Heart left ventricle (tissue), 16 donors: ENCODE measurements around the gene PXYLP1. TPM values are rescaled to one million over a fixed set of nuclear protein-coding genes. Genes with fewer than 3 reads are reported as not detected.
A peak's percentile ranks its signal among the peaks of the same experiment; 100 is the strongest.

Source experiments
- ATAC-seq, 4 donors: fragments of 200-7000 bp; cut with Tn5 transposase; one replicate each; pipeline ENCODE4 v1.9.1; 2020 to 2022; ENCODE audit warnings: moderate library complexity in 4 of 4, mild to moderate bottlenecking in 3 of 4, moderate number of reproducible peaks in 1 of 4
- DNase-seq, 5 donors: peaks; one replicate each; pipeline ENCODE4 v3.0.0-alpha.2; 2020
- H3K27ac ChIP-seq, 12 donors: fragments of 200-600 bp; sonication (generic) in 4 of 12; one replicate each; pipeline versions ENCODE4 v1.5.0 to v1.8.0; 2016 to 2022; ENCODE audit warnings: mild to moderate bottlenecking in 2 of 12
- H3K27me3 ChIP-seq, 9 donors: fragments of 200-600 bp; sonication (generic) in 2 of 9; one replicate each; pipeline versions ENCODE4 v1.5.1 to v1.8.0; 2016 to 2022; ENCODE audit warnings: mild to moderate bottlenecking in 3 of 9
- H3K36me3 ChIP-seq, 9 donors: fragments of 200-600 bp; sonication (generic) in 2 of 9; one replicate each; pipeline versions ENCODE4 v1.5.0 to v1.8.0; 2018 to 2022; ENCODE audit warnings: mild to moderate bottlenecking in 2 of 9
- H3K4me1 ChIP-seq, 12 donors: fragments of 200-600 bp; sonication (generic) in 4 of 12; one replicate each; pipeline versions ENCODE4 v1.5.0 to v1.8.0; 2016 to 2022; ENCODE audit warnings: mild to moderate bottlenecking in 3 of 12
- H3K4me3 ChIP-seq, 12 donors: fragments of 200-600 bp; sonication (generic) in 4 of 12; one replicate each; pipeline versions ENCODE4 v1.5.0 to v1.8.0; 2017 to 2022; ENCODE audit warnings: mild to moderate bottlenecking in 9 of 12, moderate library complexity in 4 of 12
- H3K9me3 ChIP-seq, 12 donors: fragments of 200-600 bp; sonication (generic) in 4 of 12; one replicate each; pipeline versions ENCODE4 v1.5.0 to v1.8.0; 2016 to 2022; ENCODE audit warnings: mild to moderate bottlenecking in 1 of 12
- POLR2A ChIP-seq, 2 donors: fragments of 450-650 bp; IDR thresholded peaks; one replicate each; pipeline ENCODE4 v1.6.1; 2017; ENCODE audit warnings: antibody characterized with exemption in 2 of 2, mild to moderate bottlenecking in 2 of 2, moderate library complexity in 2 of 2
- WGBS, 4 donors: extraction: QIAGEN DNeasy Blood & Tissue Kit in 2 of 4; methylation state at CpG; one replicate each; pipeline versions ENCODE4 v1.1.5 to v1.1.7; 2013 to 2018; 5-methylcytosine and 5-hydroxymethylcytosine counted together
- intact Hi-C, 10 donors: fragments of 100-400 bp; cut with DNase I; formaldehyde crosslinking; loops; one replicate each; pipeline versions ENCODE4 v1.11.1 to v1.14.2; 2022
- polyA plus RNA-seq, 2 donors: library from polyadenylated mRNA; stranded (reverse); fragments of 200-250 nt; gene quantifications; one replicate each; pipeline ENCODE4 v1.2.3, GENCODE V29; 2013
- total RNA-seq, 9 donors: library from RNA; depleted of rRNA in 2 of 9; stranded (reverse); fragments of >200 nt in 2 of 9; fragmentation: NEBNext Ultra II Directional in 3 of 9; extraction: Animal tissue kit (Norgen Biotek cat#: 25700) in 3 of 9; gene quantifications; one replicate each; pipeline versions ENCODE4 v1.1.0 to v1.2.4, GENCODE V29; 2016 to 2023
- TF ChIP-seq, protein P1 (sequence below), 12 donors: fragments of 200-600 bp; sonication (generic) in 4 of 12; IDR thresholded peaks; one replicate each; pipeline versions ENCODE4 v1.5.0 to v1.8.0; 2018 to 2022; ENCODE audit warnings: antibody characterized with exemption in 12 of 12, mild to moderate bottlenecking in 5 of 12
- donor health status: ischemic (EF 13 %, LVEDD 7.1; RV severe dilation, severe dysfunction).
- donor health status: healthy with polysubstance abuse.
- donor health status: DM: no; HTN: yes; CAD: no.
- donor health status: DM: no; HTN: no; CAD: no.
- donor health status: ischemic (EF 25% LVEDD 6.9; RV normal size, moderate dysfunction).
- donor health status: ischemic (EF 25% LVEDD 5.7; RV mildly dilated, moderate dysfunction).
- donor health status: healthy.
- donor health status: DM: yes; HTN: yes; CAD: no.
- donor health status: ischemic (EF 35%, LVEDD 5.7; RV mildly dilated, moderate dysfunction).
- donor health status: nonischemic (EF 11% LVEDD 7.7; RV severe dilation, severe dysfunction).
- donor health status: DM: yes; HTN: yes; CAD: no.
- donor health status: PGD.
- donor health status: ischemic (EF 29% LVEDD 5.4; RV normal size, mild dysfunction).
- donor health status: nonischemic (EF 23%, LVEDD 6.1; RV moderate dilation, normal function).

PXYLP1 gene
- total and polyA plus RNA-seq, 11 donors, result 7.3 to 30.6 (median 21.2) TPM

DNA sequence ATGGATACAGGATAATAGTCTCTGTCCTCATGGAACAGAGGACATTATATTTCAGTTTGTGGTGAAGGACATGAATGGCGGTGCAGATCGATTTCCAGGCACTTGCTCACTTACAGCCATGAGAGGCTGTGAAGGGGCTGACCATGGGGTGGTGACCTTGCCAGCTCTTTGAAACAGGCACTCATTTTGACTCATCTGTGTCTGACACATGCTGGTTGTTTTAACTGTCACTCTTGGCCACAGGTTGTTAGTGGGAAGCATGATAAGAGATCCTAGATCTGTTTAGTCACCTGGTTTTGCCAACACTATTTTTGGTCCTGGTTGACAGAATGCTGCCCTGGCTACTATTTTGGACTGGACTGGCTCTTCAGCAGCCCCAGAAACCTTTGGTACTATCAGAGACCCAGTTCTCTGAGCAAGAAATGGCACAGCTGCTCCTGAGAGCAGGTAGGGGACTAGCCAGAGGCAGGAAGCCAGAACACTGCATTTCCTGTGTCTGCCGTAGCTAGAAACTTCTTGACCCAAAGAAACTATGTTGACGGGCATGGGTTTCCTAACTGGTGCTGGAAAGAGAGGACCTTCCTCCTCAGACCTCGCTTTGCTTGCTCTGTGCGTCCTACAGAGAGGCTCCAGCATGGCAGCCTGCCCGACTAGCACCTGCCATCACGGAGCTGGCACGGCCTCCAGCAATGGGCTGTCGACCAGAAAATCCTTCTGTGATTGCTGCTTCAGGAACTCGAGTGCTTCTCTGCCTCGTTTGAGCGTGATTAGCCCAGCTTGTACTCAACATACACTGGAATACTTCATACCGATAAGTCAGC is 6.3 kb downstream of the PXYLP1 start:
- intact Hi-C loops, result loop anchor here in 5 of 10 donors (5.0 to 10.0 kb wide), 2 partner anchors 44 to 217 kb away; no protein-coding TSS in a partner anchor
- peak; percentile 43 to 62 (median 52) for ATAC-seq
- no peaks in the 10 kb centered on the region for H3K27me3 ChIP-seq
- H3K36me3 ChIP-seq, result peaks cover 0 to 5% (median 0%) of the 10 kb centered on the region in 9 donors
- TF ChIP-seq POLR2A (IDR thresholded peaks at IDR 0.05), result no peak
- TF ChIP-seq, protein P1, sequence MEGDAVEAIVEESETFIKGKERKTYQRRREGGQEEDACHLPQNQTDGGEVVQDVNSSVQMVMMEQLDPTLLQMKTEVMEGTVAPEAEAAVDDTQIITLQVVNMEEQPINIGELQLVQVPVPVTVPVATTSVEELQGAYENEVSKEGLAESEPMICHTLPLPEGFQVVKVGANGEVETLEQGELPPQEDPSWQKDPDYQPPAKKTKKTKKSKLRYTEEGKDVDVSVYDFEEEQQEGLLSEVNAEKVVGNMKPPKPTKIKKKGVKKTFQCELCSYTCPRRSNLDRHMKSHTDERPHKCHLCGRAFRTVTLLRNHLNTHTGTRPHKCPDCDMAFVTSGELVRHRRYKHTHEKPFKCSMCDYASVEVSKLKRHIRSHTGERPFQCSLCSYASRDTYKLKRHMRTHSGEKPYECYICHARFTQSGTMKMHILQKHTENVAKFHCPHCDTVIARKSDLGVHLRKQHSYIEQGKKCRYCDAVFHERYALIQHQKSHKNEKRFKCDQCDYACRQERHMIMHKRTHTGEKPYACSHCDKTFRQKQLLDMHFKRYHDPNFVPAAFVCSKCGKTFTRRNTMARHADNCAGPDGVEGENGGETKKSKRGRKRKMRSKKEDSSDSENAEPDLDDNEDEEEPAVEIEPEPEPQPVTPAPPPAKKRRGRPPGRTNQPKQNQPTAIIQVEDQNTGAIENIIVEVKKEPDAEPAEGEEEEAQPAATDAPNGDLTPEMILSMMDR (IDR thresholded peaks at IDR 0.05), result no peak
- no peaks in the 10 kb centered on the region for H3K9me3 ChIP-seq
- H3K4me3 ChIP-seq, result peak overlapping the region in 1 of 12 donors; percentile 5
- 32 to 43% (median 42%) methylated on average over 12 to 14 of the region's 14 CpGs for WGBS, 4 donors
- peak; percentile 68 to 90 (median 85) for DNase-seq
- peaks cover 0 to 75% (median 54%) of the 10 kb centered on the region in 12 donors for H3K4me1 ChIP-seq
- H3K27ac ChIP-seq, result peak overlapping the region; percentile 67 to 92 (median 80)

DNA sequence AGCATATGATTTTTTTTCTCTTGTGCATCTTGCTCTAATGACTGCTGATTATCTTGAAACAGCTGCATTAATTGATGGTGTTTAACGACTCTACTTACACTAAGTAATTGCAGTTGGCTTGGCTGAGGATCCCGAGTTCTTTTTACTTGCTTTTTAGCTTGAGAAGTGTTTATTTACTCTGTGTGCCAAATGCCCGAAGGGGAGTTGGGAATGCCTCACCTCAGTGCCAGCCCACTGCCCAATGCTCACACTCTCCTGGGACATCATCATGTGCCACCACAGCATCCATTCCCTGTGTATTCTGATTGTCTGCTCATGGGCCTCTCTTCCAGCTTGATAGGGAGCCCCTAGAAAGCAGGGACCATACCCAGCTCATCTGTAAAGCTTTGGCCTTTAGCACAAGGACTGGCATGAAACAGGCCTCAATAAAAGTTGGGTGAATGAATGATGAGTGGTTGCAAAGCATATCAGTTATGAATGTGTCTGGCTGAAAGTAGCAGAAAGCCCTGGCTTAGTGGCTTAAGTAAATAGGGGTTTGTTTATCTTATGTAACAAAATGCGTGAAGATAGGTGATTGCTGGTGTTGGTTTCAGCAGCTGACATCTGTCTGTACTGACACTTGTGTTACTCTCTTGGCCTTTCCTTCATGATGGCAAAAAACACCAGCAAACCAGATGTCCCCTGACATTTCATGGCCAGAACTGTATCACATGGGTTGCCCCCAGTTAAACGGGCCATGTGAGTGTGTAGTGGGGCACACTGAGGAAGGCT is 8.1 kb downstream of the PXYLP1 start:
- Histone ChIP-seq H3K4me1 (peaks cover 0 to 70% (median 45%) of the 10 kb centered on the region in 12 donors), H3K4me3 (no peak overlapping the region), H3K36me3 (peaks cover 0 to 5% (median 0%) of the 10 kb centered on the region in 9 donors), H3K9me3 (no peaks in the 10 kb centered on the region), H3K27me3 (no peaks in the 10 kb centered on the region), H3K27ac (peak overlapping the region in 11 of 12 donors; percentile 35 to 92 (median 80))
- DNase-seq (no peak), ATAC-seq (no peak)
- intact Hi-C loops, result loop anchor here in 5 of 10 donors (5.0 to 10.0 kb wide), 2 partner anchors 43 to 215 kb away; no protein-coding TSS in a partner anchor
- TF ChIP-seq, protein P1 (IDR thresholded peaks at IDR 0.05), result no peak
- TF ChIP-seq POLR2A (IDR thresholded peaks at IDR 0.05), result no peak
- 51 to 70% (median 58%) methylated on average over 5 of the region's 5 CpGs for WGBS, 4 donors

DNA sequence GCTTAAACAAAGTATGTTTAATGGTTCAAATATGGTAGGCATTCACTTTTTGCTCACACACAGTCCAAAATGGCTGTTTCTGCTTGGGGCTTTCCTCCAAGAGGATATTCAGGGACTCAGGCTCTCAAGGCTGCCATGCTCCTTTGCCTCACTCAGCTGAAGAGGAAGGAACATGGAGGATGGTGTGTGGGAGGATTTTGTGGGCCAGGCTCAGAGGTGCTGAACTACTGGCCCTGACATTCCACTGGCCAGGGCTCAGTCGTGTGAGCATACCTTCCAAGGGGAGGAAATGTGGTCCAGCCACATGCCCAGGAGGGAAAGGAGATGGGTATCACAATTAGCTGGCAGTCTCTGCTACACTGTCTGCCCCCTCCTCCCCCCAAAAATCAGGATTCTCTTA is 8.7 kb downstream of the PXYLP1 start:
- peak overlapping the region in 11 of 12 donors; percentile 35 to 92 (median 80) for H3K27ac ChIP-seq
- TF ChIP-seq, protein P1 (IDR thresholded peaks at IDR 0.05), result no peak
- no peak for TF ChIP-seq POLR2A (IDR thresholded peaks at IDR 0.05)
- ATAC-seq (no peak), DNase-seq (no peak)
- no peaks in the 10 kb centered on the region for H3K9me3 ChIP-seq
- H3K4me1 ChIP-seq, result peaks cover 0 to 67% (median 45%) of the 10 kb centered on the region in 12 donors
- no peak overlapping the region for H3K4me3 ChIP-seq
- WGBS, 4 donors, result 28 to 55% (median 49%) methylated on average over 1 of the region's 1 CpG
- no peaks in the 10 kb centered on the region for H3K27me3 ChIP-seq
- intact Hi-C loops, result no loop called here
- H3K36me3 ChIP-seq, result peaks cover 0 to 4% (median 0%) of the 10 kb centered on the region in 9 donors
